SU-DHL-6 (cell line): ENCODE results near the gene CEP350.

ENCODE experiments used
- H2AFZ ChIP-seq: fragments of 200-600 bp; sonication (generic); 2 replicates; pipeline ENCODE4 v1.6.1; 2014; ENCODE audit warnings: low read depth, mild to moderate bottlenecking, moderate library complexity, mixed read lengths, antibody characterized with exemption, low read length; ENCODE audit not compliant: severe bottlenecking
- H3F3A ChIP-seq: fragments of 200-600 bp; shearing (Covaris generic); 2 replicates; pipeline ENCODE4 v1.6.0; 2016; ENCODE audit warnings: antibody characterized with exemption, mild to moderate bottlenecking; ENCODE audit not compliant: insufficient read depth
- H3K27ac ChIP-seq: fragments of 200-600 bp; sonication (generic); 2 replicates; pipeline ENCODE4 v1.5.1; 2016; ENCODE audit warnings: low read depth, mild to moderate bottlenecking, low read length, moderate library complexity, mixed read lengths
- H3K27me3 ChIP-seq: fragments of 200-600 bp; sonication (generic), shearing (Covaris generic); 2 replicates; pipeline ENCODE4 v1.6.0; 2014; ENCODE audit warnings: mild to moderate bottlenecking, low read length
- H3K36me3 ChIP-seq: fragments of 200-600 bp; sonication (generic); 2 replicates; pipeline ENCODE4 v1.6.1; 2014; ENCODE audit warnings: mild to moderate bottlenecking, low read length, mixed read lengths
- H3K4me2 ChIP-seq: fragments of 300-600, 200-600 bp; shearing (Covaris generic), sonication (generic); 2 replicates; pipeline ENCODE4 v1.6.0; 2014; ENCODE audit warnings: low read length, low read depth, mild to moderate bottlenecking; ENCODE audit not compliant: poor library complexity, severe bottlenecking
- H3K4me3 ChIP-seq: fragments of 200-600 bp; sonication (generic); 2 replicates; pipeline ENCODE4 v1.5.1; 2014; ENCODE audit warnings: antibody characterized with exemption, low read length, mild to moderate bottlenecking, mixed read lengths; ENCODE audit not compliant: insufficient read depth, poor library complexity, severe bottlenecking
- H3K79me2 ChIP-seq: fragments of 200-600 bp; sonication (generic); 2 replicates; pipeline ENCODE4 v1.6.1; 2014; ENCODE audit warnings: mild to moderate bottlenecking, low read length, moderate library complexity; ENCODE audit not compliant: insufficient read depth
- H3K9ac ChIP-seq: fragments of 200-600 bp; sonication (generic); 2 replicates; pipeline ENCODE4 v1.7.0; 2014; ENCODE audit warnings: mild to moderate bottlenecking, low read length
- H3K9me2 ChIP-seq: fragments of 200-600 bp; sonication (generic); replicated peaks from 2 replicates; pipeline ENCODE4 v1.6.1; 2014; ENCODE audit warnings: low read length; ENCODE audit not compliant: insufficient read depth
- H3K9me3 ChIP-seq: fragments of 200-600 bp; sonication (generic); 2 replicates; pipeline ENCODE4 v1.6.1; 2014; ENCODE audit warnings: low read length, mixed read lengths; ENCODE audit not compliant: insufficient read depth
- H4K20me1 ChIP-seq: fragments of 200-600 bp; sonication (generic); 2 replicates; pipeline ENCODE4 v1.6.1; 2014; ENCODE audit warnings: low read depth, mild to moderate bottlenecking, antibody characterized with exemption, low read length, moderate library complexity, mixed read lengths
- CTCF ChIP-seq: fragments of 200-600 bp; sonication (generic); IDR thresholded peaks from one replicate; pipeline ENCODE4 v1.5.1; 2017; ENCODE audit warnings: antibody characterized with exemption, mild to moderate bottlenecking, low read length, moderate library complexity; ENCODE audit not compliant: insufficient read depth, poor library complexity, severe bottlenecking
- EZH2phosphoT487 ChIP-seq: fragments of 200-600 bp; sonication (generic), shearing (Covaris generic); conservative IDR thresholded peaks from 2 replicates; pipeline ENCODE4 v1.6.1; 2018; ENCODE audit warnings: mild to moderate bottlenecking, antibody characterized with exemption, low read length, moderate library complexity, mixed read lengths

The CEP350 gene

GRCh38 chr1:180135535-180135934 lies 180.9 kb downstream of the CEP350 start:
- Histone ChIP-seq H3K4me3 (no peak overlapping the region), H3K79me2 (no peaks in the 10 kb centered on the region), H3K36me3 (no peaks in the 10 kb centered on the region), H2AFZ (no peak overlapping the region), H3K9me2 (no peaks in the 10 kb centered on the region), H3K27ac (no peak overlapping the region), H4K20me1 (no peaks in the 10 kb centered on the region), H3K9ac (no peak overlapping the region), H3K4me2 (no peak overlapping the region), H3F3A (no peaks in the 10 kb centered on the region), H3K27me3 (no peaks in the 10 kb centered on the region), H3K9me3 (no peaks in the 10 kb centered on the region)
- TF ChIP-seq CTCF (no peak), EZH2phosphoT487 (no peak)

GRCh38 chr1:180136331-180136967 lies 181.8 kb downstream of the CEP350 start:
- Histone ChIP-seq H3K4me3 (no peak overlapping the region), H3K9ac (no peak overlapping the region), H2AFZ (no peak overlapping the region), H3K27me3 (no peaks in the 10 kb centered on the region), H3K9me2 (no peaks in the 10 kb centered on the region), H3K79me2 (no peaks in the 10 kb centered on the region), H3K27ac (no peak overlapping the region), H3K4me2 (no peak overlapping the region), H3F3A (no peaks in the 10 kb centered on the region), H3K36me3 (no peaks in the 10 kb centered on the region), H4K20me1 (no peaks in the 10 kb centered on the region), H3K9me3 (no peaks in the 10 kb centered on the region)
- TF ChIP-seq CTCF: no peak
- no peak for TF ChIP-seq EZH2phosphoT487

GRCh38 chr1:180136968-180137356 lies 182.4 kb downstream of the CEP350 start:
- Histone ChIP-seq H3K9me3 (no peaks in the 10 kb centered on the region), H3K9ac (no peak overlapping the region), H4K20me1 (no peaks in the 10 kb centered on the region), H3K4me3 (no peak overlapping the region), H3K36me3 (no peaks in the 10 kb centered on the region), H3K9me2 (no peaks in the 10 kb centered on the region), H3K27me3 (no peaks in the 10 kb centered on the region), H2AFZ (no peak overlapping the region), H3F3A (no peaks in the 10 kb centered on the region), H3K27ac (no peak overlapping the region), H3K4me2 (no peak overlapping the region), H3K79me2 (no peaks in the 10 kb centered on the region)
- TF ChIP-seq EZH2phosphoT487: no peak
- TF ChIP-seq CTCF: no peak
